ENCODE results near the gene RIC3. TPM values are rescaled to one million over a fixed set of nuclear protein-coding genes. Genes with fewer than 3 reads are reported as not detected.
A peak's percentile ranks its signal among the peaks of the same experiment; 100 is the strongest.

The RIC3 gene
- total RNA-seq, 2 donors from 2014 or later: 25.0 to 27.3 TPM

DNA sequence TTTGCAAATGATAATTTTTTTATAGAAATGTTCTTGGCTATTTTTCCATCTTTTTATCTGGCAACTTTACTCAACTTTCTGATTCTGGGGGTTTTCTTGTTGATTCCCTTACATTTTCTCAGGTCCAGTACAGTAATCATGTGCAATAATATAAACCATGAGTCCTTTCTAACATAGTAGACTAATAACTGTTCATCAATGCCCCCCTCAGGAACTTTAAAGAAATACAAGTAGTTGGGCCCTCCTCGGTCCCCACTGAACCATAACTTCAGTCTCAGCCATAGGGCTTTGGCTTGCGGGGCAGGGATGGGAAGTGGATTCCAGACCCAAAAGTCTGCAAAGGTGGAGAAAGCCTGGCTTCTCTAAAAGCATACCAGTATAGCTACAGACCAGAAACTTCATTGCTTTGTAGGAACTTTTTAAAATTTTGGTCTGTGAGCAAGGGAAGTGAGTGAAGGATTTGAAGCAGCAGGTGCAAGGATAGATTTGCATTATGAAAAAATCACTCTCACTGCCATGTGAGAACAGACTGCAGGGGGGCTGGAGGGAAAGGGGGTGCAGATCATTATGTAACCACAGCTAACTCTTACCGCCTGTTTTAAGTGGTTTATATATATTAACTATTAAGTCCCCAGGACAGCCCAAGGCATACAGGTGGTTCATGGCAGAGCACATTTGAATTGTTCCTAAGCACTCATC lies 98.3 kb downstream of the RIC3 start:
- Histone ChIP-seq H3K4me1 (replicated peaks) (no peaks in the 10 kb centered on the region), H3K4me3 (no peak overlapping the region), H3K36me3 (no peaks in the 10 kb centered on the region), H3K27ac (no peak overlapping the region), H3K27me3 (replicated peaks; ENCODE audit: insufficient read depth) (peaks cover 4% of the 10 kb centered on the region), H3K9me3 (no peaks in the 10 kb centered on the region)
- DNase-seq (ENCODE audit: low spot score): no peak
- WGBS: 46% methylated on average over 3 of the region's 3 CpGs
- intact Hi-C loops (cut with DNase I): no loop called here
- no peak for TF ChIP-seq POLR2A (IDR thresholded peaks at IDR 0.05)
- TF ChIP-seq, protein P1, sequence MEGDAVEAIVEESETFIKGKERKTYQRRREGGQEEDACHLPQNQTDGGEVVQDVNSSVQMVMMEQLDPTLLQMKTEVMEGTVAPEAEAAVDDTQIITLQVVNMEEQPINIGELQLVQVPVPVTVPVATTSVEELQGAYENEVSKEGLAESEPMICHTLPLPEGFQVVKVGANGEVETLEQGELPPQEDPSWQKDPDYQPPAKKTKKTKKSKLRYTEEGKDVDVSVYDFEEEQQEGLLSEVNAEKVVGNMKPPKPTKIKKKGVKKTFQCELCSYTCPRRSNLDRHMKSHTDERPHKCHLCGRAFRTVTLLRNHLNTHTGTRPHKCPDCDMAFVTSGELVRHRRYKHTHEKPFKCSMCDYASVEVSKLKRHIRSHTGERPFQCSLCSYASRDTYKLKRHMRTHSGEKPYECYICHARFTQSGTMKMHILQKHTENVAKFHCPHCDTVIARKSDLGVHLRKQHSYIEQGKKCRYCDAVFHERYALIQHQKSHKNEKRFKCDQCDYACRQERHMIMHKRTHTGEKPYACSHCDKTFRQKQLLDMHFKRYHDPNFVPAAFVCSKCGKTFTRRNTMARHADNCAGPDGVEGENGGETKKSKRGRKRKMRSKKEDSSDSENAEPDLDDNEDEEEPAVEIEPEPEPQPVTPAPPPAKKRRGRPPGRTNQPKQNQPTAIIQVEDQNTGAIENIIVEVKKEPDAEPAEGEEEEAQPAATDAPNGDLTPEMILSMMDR (IDR thresholded peaks at IDR 0.05): peak in 1 of 4 experiments; percentile 5

DNA sequence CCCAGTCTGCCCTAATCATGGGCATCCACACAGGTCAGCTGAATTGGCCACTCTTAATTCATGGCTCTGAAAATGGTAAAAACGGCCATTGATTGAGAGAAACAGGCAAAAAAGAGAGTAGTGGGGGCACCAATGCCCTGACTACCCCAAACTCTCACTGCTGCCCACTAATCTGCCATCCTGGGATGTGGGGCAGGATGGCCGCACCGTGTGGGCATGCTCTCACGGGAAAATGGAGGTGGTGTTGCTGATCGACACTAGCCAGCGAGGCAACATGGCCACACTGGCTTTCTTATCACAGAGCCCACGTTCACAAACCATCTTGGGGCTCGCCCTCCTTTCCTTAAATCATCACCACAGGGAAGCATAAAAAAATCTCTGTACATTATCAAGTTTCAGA lies 99.1 kb downstream of the RIC3 start:
- WGBS: 91% methylated on average over 8 of the region's 8 CpGs
- no peak for DNase-seq (ENCODE audit: low spot score)
- H3K27me3 ChIP-seq (replicated peaks; ENCODE audit: insufficient read depth): peaks cover 4% of the 10 kb centered on the region
- H3K36me3 ChIP-seq: no peaks in the 10 kb centered on the region
- H3K27ac ChIP-seq: no peak overlapping the region
- no peak overlapping the region for H3K4me3 ChIP-seq
- intact Hi-C loops (cut with DNase I): no loop called here
- H3K9me3 ChIP-seq: no peaks in the 10 kb centered on the region
- no peaks in the 10 kb centered on the region for H3K4me1 ChIP-seq (replicated peaks)
- TF ChIP-seq, protein P1 (IDR thresholded peaks at IDR 0.05): no peak
- TF ChIP-seq POLR2AphosphoS5 (IDR thresholded peaks at IDR 0.05) (no peak), POLR2A (IDR thresholded peaks at IDR 0.05) (no peak)

- Histone ChIP-seq H3K27ac (no peak overlapping the region), H3K4me1 (replicated peaks) (no peaks in the 10 kb centered on the region), H3K27me3 (replicated peaks; ENCODE audit: insufficient read depth) (peaks cover 4% of the 10 kb centered on the region), H3K36me3 (no peaks in the 10 kb centered on the region), H3K9me3 (no peaks in the 10 kb centered on the region), H3K4me3 (no peak overlapping the region)
- DNase-seq (ENCODE audit: low spot score): no peak
- TF ChIP-seq POLR2A (IDR thresholded peaks at IDR 0.05) (no peak), POLR2AphosphoS5 (IDR thresholded peaks at IDR 0.05) (no peak)
- TF ChIP-seq, protein P1 (IDR thresholded peaks at IDR 0.05): no peak
- intact Hi-C loops (cut with DNase I): no loop called here
- WGBS: 49% methylated on average over 15 of the region's 15 CpGs
These were observed 100.1 kb downstream of the RIC3 start for GRCh38 chr11:8068605-8069221.

DNA sequence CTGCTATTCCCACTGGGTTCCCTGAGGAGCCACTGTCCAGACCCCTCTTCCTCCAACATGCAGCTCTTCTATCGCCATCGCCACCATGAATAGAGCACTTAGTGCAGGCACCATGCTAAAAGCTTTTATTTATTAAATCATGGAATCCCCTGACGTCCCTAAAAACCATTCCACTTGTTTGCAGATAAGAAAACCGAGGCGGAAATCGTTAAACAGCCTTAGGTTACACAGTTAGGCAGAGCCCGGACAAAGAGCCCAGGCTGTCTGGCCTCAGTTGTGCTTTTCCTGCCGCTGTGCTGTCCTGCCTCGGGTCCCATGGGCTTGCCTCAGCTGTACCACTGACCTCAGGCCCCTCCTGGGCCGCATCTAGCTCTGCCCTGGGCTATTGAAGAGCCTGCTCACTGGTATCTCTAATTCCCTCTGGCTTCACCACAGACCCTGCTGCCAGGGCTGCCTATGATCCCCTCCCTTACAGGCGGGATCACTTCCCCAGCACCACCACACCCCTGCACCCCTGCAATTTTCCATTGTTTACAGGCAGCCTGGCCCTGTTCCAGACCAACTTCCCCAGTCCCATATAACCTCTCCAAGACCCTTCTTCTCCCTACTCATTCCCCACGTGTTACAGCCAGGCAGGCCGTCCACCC lies 100.8 kb downstream of the RIC3 start:
- TF ChIP-seq, protein P1 (IDR thresholded peaks at IDR 0.05): no peak
- TF ChIP-seq POLR2A (IDR thresholded peaks at IDR 0.05) (no peak), POLR2AphosphoS5 (IDR thresholded peaks at IDR 0.05) (no peak)
- Histone ChIP-seq H3K27me3 (replicated peaks; ENCODE audit: insufficient read depth) (peaks cover 4% of the 10 kb centered on the region), H3K27ac (no peak overlapping the region), H3K4me3 (no peak overlapping the region), H3K9me3 (no peaks in the 10 kb centered on the region), H3K36me3 (no peaks in the 10 kb centered on the region), H3K4me1 (replicated peaks) (no peaks in the 10 kb centered on the region)
- WGBS: 76% methylated on average over 13 of the region's 13 CpGs
- intact Hi-C loops (cut with DNase I): no loop called here
- DNase-seq (ENCODE audit: low spot score): no peak

All from prostate gland (tissue), 2 donors.